A549 treated with AZD9567 at 1 μM for 4 hours (cell line): ENCODE results near the gene MGST1. TPM values are rescaled to one million over a fixed set of nuclear protein-coding genes. Genes with fewer than 3 reads are reported as not detected.

ENCODE experiments used
- total RNA-seq: library from RNA; stranded (reverse); fragments of 200-300 nt; extraction: Qiagen RNA extraction; gene quantifications from 5 replicates; pipeline ENCODE4 v1.2.3, GENCODE V29; 2022; ENCODE audit not compliant: insufficient read depth

The MGST1 gene
- total RNA-seq, result 704 to 979 TPM (median 752 TPM) in 5 replicates

GRCh38 chr12:16347391-16348298, at the start of gene MGST1:
TSS of gene MGST1 (plus strand) at chr12:16347645. CDS start at chr12:16354253, 6,608 bp downstream.

Other genes starting within 250 kb of the MGST1 start
- not detected in 5 replicates for gene SLC15A5, start 70.0 kb upstream of the MGST1 start, total RNA-seq